ENCODE results near the gene CAPN3. TPM values are rescaled to one million over a fixed set of nuclear protein-coding genes. Genes with fewer than 3 reads are reported as not detected.

CAPN3 gene
- total RNA-seq, 3 donors from 2014 or later, result 0.33 to 1.9 (median 1.5) TPM

DNA sequence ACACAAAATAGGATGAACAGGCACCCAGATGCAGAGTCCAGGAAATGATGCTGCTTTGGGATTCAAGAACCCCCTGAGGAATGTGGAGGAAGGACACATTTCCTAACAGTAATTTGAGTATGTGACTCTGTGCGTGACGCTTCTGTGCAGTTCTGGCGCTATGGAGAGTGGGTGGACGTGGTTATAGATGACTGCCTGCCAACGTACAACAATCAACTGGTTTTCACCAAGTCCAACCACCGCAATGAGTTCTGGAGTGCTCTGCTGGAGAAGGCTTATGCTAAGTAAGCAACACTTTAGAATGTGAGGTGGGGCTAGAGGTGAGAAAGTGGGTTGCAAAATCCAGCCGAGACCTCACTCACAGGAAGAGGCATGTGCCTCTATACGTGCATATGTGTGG, 28.3 kb downstream of the CAPN3 start:
- DNase-seq, result no peak
- Mint-ChIP-seq H3K27me3 (ENCODE audit: low read depth) (no peaks in the 10 kb centered on the region), H3K4me3 (no peak overlapping the region), H3K36me3 (ENCODE audit: insufficient read depth) (peaks cover 16% of the 10 kb centered on the region), H3K9me3 (no peaks in the 10 kb centered on the region), H3K4me1 (ENCODE audit: low read depth) (no peaks in the 10 kb centered on the region)
- ATAC-seq, result no peak

DNA sequence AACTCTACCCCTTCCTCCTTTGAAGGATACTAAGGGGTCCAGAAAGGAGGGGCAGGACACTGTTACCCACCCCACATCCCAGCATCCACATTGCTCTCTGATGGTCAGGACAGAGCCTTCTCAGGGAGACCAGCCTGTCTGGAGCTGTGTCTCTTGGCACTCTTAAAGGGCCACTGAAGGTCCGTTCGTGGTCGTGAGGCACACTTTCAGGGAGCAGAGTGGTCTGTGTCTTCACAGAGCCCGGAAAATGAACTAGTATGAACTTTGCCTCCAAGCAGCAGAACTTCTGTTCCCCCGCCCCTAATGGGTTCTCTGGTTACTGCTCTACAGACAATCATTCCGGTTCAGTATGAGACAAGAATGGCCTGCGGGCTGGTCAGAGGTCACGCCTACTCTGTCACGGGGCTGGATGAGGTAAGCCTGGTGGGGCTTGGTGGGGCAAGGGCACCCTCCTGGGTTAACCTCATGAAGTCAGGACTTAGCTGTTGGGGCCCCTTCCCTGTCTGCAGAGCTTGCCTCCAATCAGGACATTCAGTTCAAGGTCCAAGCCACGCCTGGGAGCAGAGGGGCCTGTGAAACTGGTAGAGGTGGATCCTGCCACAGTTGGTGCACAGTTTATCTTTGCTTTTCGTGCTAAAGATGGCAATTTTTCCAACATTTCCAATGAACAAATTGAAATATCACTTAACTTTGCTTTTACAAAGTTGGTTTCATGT, 33.2 kb downstream of the CAPN3 start:
- no peak for ATAC-seq
- no peaks in the 10 kb centered on the region for H3K4me1 Mint-ChIP-seq (ENCODE audit: low read depth)

DNA sequence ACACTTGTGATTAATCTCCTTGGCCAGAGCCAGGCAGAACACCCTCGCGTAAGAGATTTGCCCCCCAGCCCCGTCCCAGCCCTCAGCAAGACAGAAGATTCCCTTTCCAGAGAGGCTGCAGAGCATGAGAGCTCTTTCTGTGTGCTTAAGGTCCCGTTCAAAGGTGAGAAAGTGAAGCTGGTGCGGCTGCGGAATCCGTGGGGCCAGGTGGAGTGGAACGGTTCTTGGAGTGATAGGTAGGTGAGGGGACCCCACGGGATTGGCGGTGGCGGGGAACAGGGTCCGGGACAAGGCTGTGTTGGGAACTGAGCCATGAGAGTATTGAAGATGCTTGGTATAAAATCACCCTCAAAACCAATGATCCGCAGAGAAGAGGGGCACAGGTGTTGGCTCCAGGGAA, 34.8 kb downstream of the CAPN3 start:
- H3K4me1 Mint-ChIP-seq (ENCODE audit: low read depth), result no peaks in the 10 kb centered on the region
- no peaks in the 10 kb centered on the region for H3K27me3 Mint-ChIP-seq (ENCODE audit: low read depth)
- H3K36me3 Mint-ChIP-seq (ENCODE audit: insufficient read depth), result peaks cover 6% of the 10 kb centered on the region
- H3K9me3 Mint-ChIP-seq, result no peaks in the 10 kb centered on the region
- no peak for ATAC-seq
- DNase-seq, result no peak
- no peak overlapping the region for H3K4me3 Mint-ChIP-seq

More for the DNA sequence above, 33.2 kb downstream of the CAPN3 start:
- no peak overlapping the region for H3K4me3 Mint-ChIP-seq
- no peak for DNase-seq
- H3K27me3 Mint-ChIP-seq (ENCODE audit: low read depth), result no peaks in the 10 kb centered on the region
- H3K36me3 Mint-ChIP-seq (ENCODE audit: insufficient read depth), result peaks cover 6% of the 10 kb centered on the region
- no peaks in the 10 kb centered on the region for H3K9me3 Mint-ChIP-seq

DNA sequence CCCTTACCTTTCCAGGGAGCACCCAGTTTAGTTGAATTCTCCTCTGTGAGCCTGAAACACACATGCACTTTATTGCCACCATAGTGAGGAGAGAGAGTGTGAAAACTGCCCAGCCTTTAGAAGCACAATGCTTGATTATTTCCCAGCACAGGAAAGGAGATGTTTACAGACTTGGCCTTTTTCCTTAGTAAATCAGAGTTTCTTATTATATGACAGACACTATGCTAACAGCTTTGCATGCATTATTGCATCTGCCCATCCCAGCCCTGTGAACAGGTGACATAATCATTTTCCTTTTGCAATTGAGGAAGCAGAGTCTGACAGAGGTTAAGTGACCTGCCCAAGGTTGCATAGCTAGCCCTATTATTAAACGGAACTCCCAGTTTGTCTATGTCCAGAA, 36.5 kb downstream of the CAPN3 start:
- ATAC-seq (no peak), DNase-seq (no peak)
- Mint-ChIP-seq H3K4me3 (no peak overlapping the region), H3K9me3 (no peaks in the 10 kb centered on the region), H3K36me3 (ENCODE audit: insufficient read depth) (peaks cover 4% of the 10 kb centered on the region), H3K4me1 (ENCODE audit: low read depth) (no peaks in the 10 kb centered on the region), H3K27me3 (ENCODE audit: low read depth) (no peaks in the 10 kb centered on the region)

DNA sequence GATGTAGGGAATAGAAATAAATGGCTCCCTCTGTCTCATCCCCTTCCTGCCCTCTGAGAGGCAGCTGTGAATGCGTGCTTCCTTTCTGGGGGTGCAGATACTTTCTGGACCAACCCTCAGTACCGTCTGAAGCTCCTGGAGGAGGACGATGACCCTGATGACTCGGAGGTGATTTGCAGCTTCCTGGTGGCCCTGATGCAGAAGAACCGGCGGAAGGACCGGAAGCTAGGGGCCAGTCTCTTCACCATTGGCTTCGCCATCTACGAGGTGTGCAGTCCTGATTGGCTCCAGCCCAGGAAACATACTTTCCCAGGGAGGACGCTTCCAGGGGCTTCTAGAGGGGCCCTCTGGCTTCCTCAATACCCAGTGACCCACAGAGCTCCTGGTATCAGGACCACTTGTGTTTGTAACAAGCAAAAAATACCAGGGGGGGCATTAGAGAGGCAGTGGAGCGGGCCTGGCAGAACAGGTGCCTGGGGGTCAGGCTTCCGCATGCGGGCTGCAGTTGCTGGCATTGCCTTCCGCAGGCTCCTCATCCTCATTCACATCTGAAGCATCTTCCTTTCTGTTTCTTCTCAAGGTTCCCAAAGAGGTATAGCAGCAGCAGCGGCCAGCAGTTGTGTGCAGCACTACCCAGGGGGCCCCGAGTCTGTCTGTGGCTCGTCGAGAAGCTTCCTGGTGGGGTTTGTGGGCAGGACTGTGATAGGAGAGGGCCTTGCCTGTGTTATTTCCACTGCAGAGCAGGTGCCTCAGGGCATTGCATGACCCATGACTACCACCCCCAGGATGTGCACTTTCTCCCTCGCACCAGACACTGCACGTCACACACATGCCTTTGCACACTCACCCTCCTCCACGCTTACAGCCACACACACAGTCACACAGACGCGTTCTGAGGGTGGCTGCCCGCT, 42.5 kb downstream of the CAPN3 start:
- ATAC-seq (peak in 1 of 2 donors; percentile 59), DNase-seq (no peak)

DNA sequence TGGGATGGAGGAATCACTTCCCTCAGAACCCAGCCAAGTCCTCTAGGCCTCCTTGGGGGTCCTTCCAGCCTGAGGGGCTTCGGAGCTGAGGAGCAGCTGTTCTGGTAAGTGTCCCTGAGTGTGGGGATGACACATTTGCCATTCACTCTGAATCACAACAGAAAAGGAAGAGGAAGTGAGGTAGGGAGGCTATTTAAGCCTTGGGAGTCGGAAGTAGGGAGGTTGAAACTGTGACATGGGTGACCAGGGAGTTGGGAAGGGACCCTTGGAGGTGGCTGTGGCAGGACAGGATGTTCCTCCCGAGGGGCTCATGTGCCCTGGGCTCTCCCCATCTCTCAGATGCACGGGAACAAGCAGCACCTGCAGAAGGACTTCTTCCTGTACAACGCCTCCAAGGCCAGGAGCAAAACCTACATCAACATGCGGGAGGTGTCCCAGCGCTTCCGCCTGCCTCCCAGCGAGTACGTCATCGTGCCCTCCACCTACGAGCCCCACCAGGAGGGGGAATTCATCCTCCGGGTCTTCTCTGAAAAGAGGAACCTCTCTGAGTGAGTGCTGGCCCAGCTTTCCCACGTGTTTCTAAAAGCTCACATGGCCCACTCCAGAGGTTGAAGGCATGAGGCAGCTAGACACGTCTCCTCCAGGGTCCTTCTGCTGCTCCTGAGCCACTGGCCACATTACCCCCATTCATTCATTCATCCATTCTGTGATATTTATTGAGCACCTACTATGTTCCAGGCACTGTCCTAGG, 43.3 kb downstream of the CAPN3 start:
- H3K4me3 Mint-ChIP-seq, result no peak overlapping the region
- H3K4me1 Mint-ChIP-seq (ENCODE audit: low read depth), result no peaks in the 10 kb centered on the region
- ATAC-seq (peak in 1 of 2 donors; percentile 10), DNase-seq (no peak)
- no peaks in the 10 kb centered on the region for H3K9me3 Mint-ChIP-seq
- peaks cover 4% of the 10 kb centered on the region for H3K36me3 Mint-ChIP-seq (ENCODE audit: insufficient read depth)
- no peaks in the 10 kb centered on the region for H3K27me3 Mint-ChIP-seq (ENCODE audit: low read depth)

More for the DNA sequence above, 42.5 kb downstream of the CAPN3 start:
- peak overlapping the region; percentile 49 for H3K4me3 Mint-ChIP-seq
- peaks cover 4% of the 10 kb centered on the region for H3K36me3 Mint-ChIP-seq (ENCODE audit: insufficient read depth)
- H3K9me3 Mint-ChIP-seq, result no peaks in the 10 kb centered on the region
- no peaks in the 10 kb centered on the region for H3K4me1 Mint-ChIP-seq (ENCODE audit: low read depth)
- H3K27me3 Mint-ChIP-seq (ENCODE audit: low read depth), result no peaks in the 10 kb centered on the region

DNA sequence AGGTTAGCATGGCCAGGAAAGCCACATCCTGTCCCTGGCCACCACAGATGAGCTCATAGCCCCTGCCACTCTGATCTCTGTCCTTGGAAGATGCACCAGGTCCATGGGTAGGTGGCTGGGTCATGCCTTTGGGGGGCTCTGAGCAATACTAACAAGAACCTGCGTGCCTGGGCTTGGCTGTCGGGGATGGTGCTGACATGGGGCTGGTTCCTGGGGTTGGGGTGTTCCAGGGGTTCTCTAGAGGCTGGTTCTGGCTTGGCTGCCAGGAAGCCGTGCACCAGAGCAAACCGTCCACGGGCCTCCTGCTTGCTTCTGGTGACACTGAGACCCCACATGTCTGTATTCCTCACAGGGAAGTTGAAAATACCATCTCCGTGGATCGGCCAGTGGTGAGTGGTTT, 44.1 kb downstream of the CAPN3 start:
- no peak for DNase-seq
- Mint-ChIP-seq H3K36me3 (ENCODE audit: insufficient read depth) (peaks cover 4% of the 10 kb centered on the region), H3K4me1 (ENCODE audit: low read depth) (no peaks in the 10 kb centered on the region), H3K4me3 (no peak overlapping the region), H3K9me3 (no peaks in the 10 kb centered on the region), H3K27me3 (ENCODE audit: low read depth) (no peaks in the 10 kb centered on the region)
- ATAC-seq, result no peak

DNA sequence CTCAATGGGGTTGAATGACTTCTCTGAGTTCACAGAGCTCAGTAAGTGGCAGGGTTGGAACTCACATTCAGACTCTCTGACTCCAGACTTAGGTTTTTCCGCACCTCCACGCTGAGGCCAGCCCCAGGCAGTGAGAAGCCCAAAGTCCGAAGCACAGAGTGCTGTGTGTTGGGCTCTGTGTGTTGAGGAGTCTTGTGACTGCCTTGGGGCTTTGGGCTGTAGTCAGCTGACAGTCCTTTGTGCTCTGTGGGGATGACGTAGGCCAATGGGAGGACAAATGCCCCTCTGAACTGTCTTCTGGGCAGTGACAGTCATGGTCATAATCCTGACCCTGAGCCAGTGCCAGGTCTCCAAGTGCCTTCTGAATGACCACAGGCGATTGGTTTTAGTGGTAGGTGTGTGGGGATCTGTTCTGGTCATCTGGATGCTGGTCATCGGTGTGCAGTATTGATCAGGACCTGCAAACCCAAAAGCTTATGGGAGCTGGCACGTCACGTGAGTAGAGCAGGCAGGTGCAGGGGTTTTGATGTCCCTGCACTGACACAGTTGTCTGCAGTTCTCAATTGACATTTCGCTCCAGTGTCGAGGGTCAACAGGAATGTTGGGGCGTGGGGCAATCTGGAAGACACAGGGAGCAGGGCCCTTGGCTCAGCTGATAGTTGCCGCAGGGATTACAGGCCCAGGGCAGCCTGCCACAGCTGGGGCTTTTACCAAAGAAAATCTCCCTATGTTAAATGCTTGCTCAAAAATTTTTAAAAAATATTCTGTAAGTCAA, 45.3 kb downstream of the CAPN3 start:
- no peak for ATAC-seq
- Mint-ChIP-seq H3K27me3 (ENCODE audit: low read depth) (no peaks in the 10 kb centered on the region), H3K4me3 (no peak overlapping the region), H3K36me3 (ENCODE audit: insufficient read depth) (peaks cover 4% of the 10 kb centered on the region), H3K4me1 (ENCODE audit: low read depth) (no peaks in the 10 kb centered on the region), H3K9me3 (no peaks in the 10 kb centered on the region)
- DNase-seq, result no peak

DNA sequence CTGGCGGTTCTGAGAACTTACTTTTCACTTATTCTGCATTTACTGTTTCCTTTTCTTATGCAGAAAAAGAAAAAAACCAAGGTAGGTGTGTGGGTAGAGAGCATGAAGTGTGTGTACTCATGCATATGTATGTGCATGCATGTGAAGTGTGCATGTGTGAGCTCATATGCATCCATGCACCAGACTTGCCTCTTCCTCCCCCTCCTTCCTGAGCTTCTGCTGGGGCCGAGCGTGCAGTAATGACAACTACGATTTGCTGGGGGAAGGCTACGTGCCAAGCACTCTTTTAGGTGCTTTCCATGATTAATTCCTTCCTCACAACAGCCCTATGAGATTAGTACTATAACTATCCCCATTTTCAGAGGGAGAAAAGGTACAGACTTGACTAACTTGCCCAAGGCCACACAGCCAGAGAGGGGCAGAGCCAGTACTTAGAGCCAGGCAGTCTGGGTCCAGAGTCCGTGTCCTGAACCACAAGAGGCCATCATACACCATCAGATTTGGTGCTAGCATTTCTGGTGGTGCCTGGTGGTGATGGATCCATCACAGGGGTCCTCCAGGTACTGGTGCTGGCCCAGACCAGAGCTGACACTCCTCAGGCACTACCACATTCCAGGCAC, 46.7 kb downstream of the CAPN3 start:
- H3K36me3 Mint-ChIP-seq (ENCODE audit: insufficient read depth), result peaks cover 3% of the 10 kb centered on the region
- no peaks in the 10 kb centered on the region for H3K9me3 Mint-ChIP-seq
- no peak for ATAC-seq
- H3K27me3 Mint-ChIP-seq (ENCODE audit: low read depth), result no peaks in the 10 kb centered on the region
- no peak for DNase-seq
- no peaks in the 10 kb centered on the region for H3K4me1 Mint-ChIP-seq (ENCODE audit: low read depth)
- no peak overlapping the region for H3K4me3 Mint-ChIP-seq

DNA sequence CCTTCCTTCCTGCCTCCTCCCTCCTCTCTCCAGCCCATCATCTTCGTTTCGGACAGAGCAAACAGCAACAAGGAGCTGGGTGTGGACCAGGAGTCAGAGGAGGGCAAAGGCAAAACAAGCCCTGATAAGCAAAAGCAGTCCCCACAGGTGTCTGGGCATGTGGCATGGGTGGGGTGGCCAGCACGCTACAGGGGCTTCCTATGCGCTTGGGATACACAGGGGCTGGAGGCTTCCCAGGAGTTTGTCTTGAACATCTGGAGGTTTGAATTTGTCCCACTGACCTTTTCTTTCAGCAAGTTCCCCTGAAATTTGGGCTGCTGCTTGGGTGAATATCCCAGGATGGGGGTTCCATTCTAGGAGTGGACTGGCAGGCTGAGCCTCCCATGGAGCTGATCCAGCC, 48.9 kb downstream of the CAPN3 start:
- H3K4me3 Mint-ChIP-seq, result no peak overlapping the region
- DNase-seq, result no peak
- no peaks in the 10 kb centered on the region for H3K4me1 Mint-ChIP-seq (ENCODE audit: low read depth)
- no peaks in the 10 kb centered on the region for H3K27me3 Mint-ChIP-seq (ENCODE audit: low read depth)
- H3K36me3 Mint-ChIP-seq (ENCODE audit: insufficient read depth), result peaks cover 10% of the 10 kb centered on the region
- no peaks in the 10 kb centered on the region for H3K9me3 Mint-ChIP-seq
- no peak for ATAC-seq

DNA sequence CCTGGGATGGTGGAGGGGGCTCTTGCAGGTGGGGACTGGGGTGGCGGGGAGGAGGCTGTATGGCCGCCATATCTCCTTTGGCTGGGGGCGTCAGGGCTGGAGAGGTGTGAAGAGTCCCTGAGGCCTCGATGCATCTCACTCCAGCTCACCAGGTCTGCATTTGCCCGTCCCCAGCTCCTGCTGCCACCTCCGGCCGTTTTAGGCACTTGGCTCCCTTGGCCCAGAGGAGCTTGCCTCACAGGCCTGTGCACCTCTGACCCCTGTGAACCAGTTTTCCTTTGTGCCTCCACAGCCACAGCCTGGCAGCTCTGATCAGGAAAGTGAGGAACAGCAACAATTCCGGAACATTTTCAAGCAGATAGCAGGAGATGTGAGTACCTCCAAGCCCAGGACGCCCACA, 49.7 kb downstream of the CAPN3 start:
- ATAC-seq, result no peak
- H3K9me3 Mint-ChIP-seq, result no peaks in the 10 kb centered on the region
- no peak overlapping the region for H3K4me3 Mint-ChIP-seq
- no peaks in the 10 kb centered on the region for H3K4me1 Mint-ChIP-seq (ENCODE audit: low read depth)
- H3K36me3 Mint-ChIP-seq (ENCODE audit: insufficient read depth), result peaks cover 10% of the 10 kb centered on the region
- no peaks in the 10 kb centered on the region for H3K27me3 Mint-ChIP-seq (ENCODE audit: low read depth)
- no peak for DNase-seq

DNA sequence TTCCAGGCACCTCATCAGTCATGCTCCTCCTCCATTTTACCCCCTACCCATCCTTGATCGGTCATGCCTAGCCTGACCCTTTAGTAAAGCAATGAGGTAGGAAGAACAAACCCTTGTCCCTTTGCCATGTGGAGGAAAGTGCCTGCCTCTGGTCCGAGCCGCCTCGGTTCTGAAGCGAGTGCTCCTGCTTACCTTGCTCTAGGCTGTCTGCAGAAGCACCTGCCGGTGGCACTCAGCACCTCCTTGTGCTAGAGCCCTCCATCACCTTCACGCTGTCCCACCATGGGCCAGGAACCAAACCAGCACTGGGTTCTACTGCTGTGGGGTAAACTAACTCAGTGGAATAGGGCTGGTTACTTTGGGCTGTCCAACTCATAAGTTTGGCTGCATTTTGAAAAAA, 52.6 kb downstream of the CAPN3 start:
- Mint-ChIP-seq H3K27me3 (ENCODE audit: low read depth) (no peaks in the 10 kb centered on the region), H3K36me3 (ENCODE audit: insufficient read depth) (peaks cover 19% of the 10 kb centered on the region), H3K4me3 (no peak overlapping the region), H3K4me1 (ENCODE audit: low read depth) (no peaks in the 10 kb centered on the region), H3K9me3 (no peaks in the 10 kb centered on the region)
- no peak for DNase-seq
- ATAC-seq, result no peak

DNA sequence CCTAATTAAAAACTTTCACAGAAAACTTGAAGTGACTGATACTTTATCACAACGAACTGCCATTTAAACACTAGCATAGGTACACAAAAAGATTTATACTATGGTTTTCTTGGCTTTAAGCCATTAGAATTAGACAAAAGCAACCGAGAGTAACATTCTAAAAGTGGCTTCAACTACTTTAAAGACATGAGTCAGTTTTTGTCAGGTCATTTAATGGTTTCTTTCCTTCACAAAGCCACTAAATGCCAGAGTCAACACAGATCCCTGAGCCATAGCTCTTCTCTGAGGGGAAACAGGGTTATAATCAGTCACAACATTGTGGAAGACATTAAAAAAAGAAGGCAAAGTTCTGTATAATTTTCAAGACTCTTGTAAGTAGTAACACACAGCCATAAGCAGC, 54.6 kb downstream of the CAPN3 start:
- no peak for DNase-seq
- H3K36me3 Mint-ChIP-seq (ENCODE audit: insufficient read depth), result peaks cover 29% of the 10 kb centered on the region
- no peak for ATAC-seq
- H3K27me3 Mint-ChIP-seq (ENCODE audit: low read depth), result no peaks in the 10 kb centered on the region
- H3K9me3 Mint-ChIP-seq, result no peaks in the 10 kb centered on the region
- no peaks in the 10 kb centered on the region for H3K4me1 Mint-ChIP-seq (ENCODE audit: low read depth)
- H3K4me3 Mint-ChIP-seq, result no peak overlapping the region

All from activated T-cell treated with anti-CD3 and anti-CD28 coated beads, Interleukin-2, amount 50 U/mL, for 4 hours (primary cell).